ENCODE measurements around the gene BRMS1.

BRMS1 gene

GRCh38 chr11:66338276-66339161 lies 6.4 kb downstream of the BRMS1 start:
- TF ChIP-seq CTCF (IDR thresholded peaks at IDR 0.05) = no peak
- no peak overlapping the region for H3K4me3 ChIP-seq (ENCODE audit: low read depth in 1 of 2, low read length in 1 of 2)
- H3K4me1 ChIP-seq (ENCODE audit: control insufficient read depth in 1 of 2, insufficient read depth in 1 of 2, low read depth in 1 of 2, low read length in 1 of 2) = peaks cover 22% of the 10 kb centered on the region in 2 experiments
- no peaks in the 10 kb centered on the region for H3K9me3 ChIP-seq
- H3K27me3 ChIP-seq = peaks cover 20% of the 10 kb centered on the region
- H3K27ac ChIP-seq = no peak overlapping the region
- H3K36me3 ChIP-seq = peaks cover 72% of the 10 kb centered on the region

- no peak for TF ChIP-seq CTCF (IDR thresholded peaks at IDR 0.05)
- H3K4me3 ChIP-seq (ENCODE audit: low read depth in 1 of 2, low read length in 1 of 2) = no peak overlapping the region
- peaks cover 60% of the 10 kb centered on the region for H3K36me3 ChIP-seq
- peaks cover 22% of the 10 kb centered on the region in 2 experiments for H3K4me1 ChIP-seq (ENCODE audit: control insufficient read depth in 1 of 2, insufficient read depth in 1 of 2, low read depth in 1 of 2, low read length in 1 of 2)
- H3K27me3 ChIP-seq = peaks cover 20% of the 10 kb centered on the region
- H3K27ac ChIP-seq = no peak overlapping the region
- H3K9me3 ChIP-seq = no peaks in the 10 kb centered on the region
Observed at GRCh38 chr11:66337103-66337899, 7.6 kb downstream of the BRMS1 start.

- H3K9me3 ChIP-seq = no peaks in the 10 kb centered on the region
- peak within 1 kb of the TSS; percentile 8 to 25 for H3K4me3 ChIP-seq (ENCODE audit: low read depth in 1 of 2, low read length in 1 of 2)
- TF ChIP-seq CTCF (IDR thresholded peaks at IDR 0.05) = no peak
- no peak within 1 kb of the TSS for H3K27ac ChIP-seq
- H3K4me1 ChIP-seq (ENCODE audit: control insufficient read depth in 1 of 2, insufficient read depth in 1 of 2, low read depth in 1 of 2, low read length in 1 of 2) = peaks cover 22% of the 10 kb centered on the region in 2 experiments
- peaks cover 52% of the 10 kb centered on the region for H3K36me3 ChIP-seq
- peaks cover 20% of the 10 kb centered on the region for H3K27me3 ChIP-seq
Observed at GRCh38 chr11:66336234-66337102, 8.4 kb downstream of the BRMS1 start, which contains the start of gene RIN1. TSS of gene RIN1 (minus strand) at chr11:66336434. CDS start at chr11:66336402, 32 bp downstream.

GRCh38 chr11:66335531-66336233 lies 9.2 kb downstream of the BRMS1 start:
- Histone ChIP-seq H3K27ac (no peak overlapping the region), H3K27me3 (peaks cover 20% of the 10 kb centered on the region), H3K36me3 (peaks cover 44% of the 10 kb centered on the region), H3K4me1 (ENCODE audit: control insufficient read depth in 1 of 2, insufficient read depth in 1 of 2, low read depth in 1 of 2, low read length in 1 of 2) (peaks cover 22% of the 10 kb centered on the region in 2 experiments), H3K4me3 (ENCODE audit: low read depth in 1 of 2, low read length in 1 of 2) (peak overlapping the region; percentile 8 to 25), H3K9me3 (no peaks in the 10 kb centered on the region)
- TF ChIP-seq CTCF (IDR thresholded peaks at IDR 0.05) = no peak
